GM12878 (cell line): ENCODE results near the gene ELOA. TPM values are rescaled to one million over a fixed set of nuclear protein-coding genes. Genes with fewer than 3 reads are reported as not detected.

ENCODE experiments used
- ATAC-seq: fragments of 200-7000 bp; cut with Tn5 transposase; 3 replicates; pipeline ENCODE4 v1.9.1; 2020; ENCODE audit warnings: mild to moderate bottlenecking, moderate library complexity
- BruUV-seq: library from RNA; stranded (reverse); fragments of 400-500 nt; replicated peaks from 2 replicates; lab custom pipeline; 2021; lab: Mats Ljungman, UMichigan
- CTCF ChIA-PET: fragments of 300-600 bp; sonication (Branson Sonifier 250); formaldehyde crosslinking; extraction: SDS; loops from one replicate; lab custom pipeline; 2021; ENCODE audit warnings: inconsistent platforms; lab: Yijun Ruan, JAX
- POLR2A ChIA-PET: fragments of 350-600 bp; formaldehyde crosslinking; extraction: SDS; loops from one replicate; lab custom pipeline; 2021; ENCODE audit warnings: inconsistent platforms; lab: Charles Lee
- RAD21 ChIA-PET: fragments of 300-600 bp; sonication (Branson Sonifier 250); formaldehyde crosslinking; loops from one replicate; lab custom pipeline; 2023; ENCODE audit warnings: antibody characterized with exemption; ENCODE audit not compliant: unreplicated experiment; lab: Charles Lee
- SMC1A ChIA-PET: fragments of 300-600 bp; sonication (Branson Sonifier 250); formaldehyde crosslinking; loops from one replicate; lab custom pipeline; 2023; ENCODE audit not compliant: unreplicated experiment, uncharacterized antibody; lab: Charles Lee
- DNase-seq: peaks from one replicate; pipeline ENCODE4 v3.0.0-alpha.2; 2011; ENCODE audit warnings: low read depth, low spot score
- FAIRE-seq: peaks from 3 replicates; lab custom pipeline; 2011; peaks lifted over from hg19 to GRCh38; lab: Jason Lieb, UNC
- H2AFZ ChIP-seq: 2 replicates; pipeline ENCODE4 v1.6.0; 2011; ENCODE audit warnings: low read depth, low read length, control low read depth; ENCODE audit not compliant: control insufficient read depth
- H3K27ac ChIP-seq: 2 replicates; pipeline ENCODE4 v1.5.1; 2011; ENCODE audit warnings: control low read depth; ENCODE audit not compliant: control insufficient read depth, insufficient read depth
- H3K27me3 ChIP-seq, 2 experiments: replicated peaks in 1 of 2; 2 replicates each; pipeline versions ENCODE4 v1.6.0 to v1.6.1; 2011; ENCODE audit warnings: low read length in 1 of 2; ENCODE audit not compliant: control insufficient read depth in 2 of 2, insufficient read depth in 2 of 2
- H3K36me3 ChIP-seq, 2 experiments: 2 replicates each; pipeline ENCODE4 v1.5.1; 2011; ENCODE audit warnings: low read length in 1 of 2; ENCODE audit not compliant: control insufficient read depth in 2 of 2, insufficient read depth in 2 of 2
- H3K4me1 ChIP-seq: 2 replicates; pipeline ENCODE4 v1.6.1; 2011; ENCODE audit warnings: mild to moderate bottlenecking, low read length, moderate library complexity, mixed read lengths; ENCODE audit not compliant: control insufficient read depth, insufficient read depth
- H3K4me2 ChIP-seq: 2 replicates; pipeline ENCODE4 v1.6.0; 2011; ENCODE audit warnings: control low read depth; ENCODE audit not compliant: control insufficient read depth, insufficient read depth
- H3K4me3 ChIP-seq: fragments of 200-600 bp; sonication (generic); 2 replicates; pipeline ENCODE4 v1.5.1; 2016
- H3K79me2 ChIP-seq: 2 replicates; pipeline ENCODE4 v1.6.0; 2011; ENCODE audit warnings: low read length; ENCODE audit not compliant: control insufficient read depth, insufficient read depth
- H3K9ac ChIP-seq: 2 replicates; pipeline ENCODE4 v1.8.0; 2011; ENCODE audit warnings: low read length, control low read depth, mixed read lengths; ENCODE audit not compliant: control insufficient read depth, insufficient read depth
- H3K9me3 ChIP-seq: replicated peaks from 3 replicates; pipeline ENCODE4 v1.5.1; 2011; ENCODE audit warnings: mild to moderate bottlenecking, low read length; ENCODE audit not compliant: control insufficient read depth, insufficient read depth
- H4K20me1 ChIP-seq: 2 replicates; pipeline ENCODE4 v1.6.0; 2011; ENCODE audit not compliant: control insufficient read depth, insufficient read depth
- FOS ChIP-seq: IDR thresholded peaks from 3 replicates; pipeline ENCODE4 v1.6.1; 2011; ENCODE audit warnings: borderline replicate concordance; ENCODE audit not compliant: insufficient read length; ENCODE audit errors: extremely low read depth
- IKZF2 ChIP-seq, 2 experiments: fragments of 450-650 bp; IDR thresholded peaks; 2 replicates each; pipeline ENCODE4 v1.6.1; 2017; ENCODE audit warnings: mild to moderate bottlenecking in 2 of 2, moderate library complexity in 2 of 2
- NFIC ChIP-seq: IDR thresholded peaks from 2 replicates; pipeline ENCODE4 v1.6.1; 2012; ENCODE audit warnings: low read depth, mild to moderate bottlenecking, inconsistent platforms, low read length, moderate library complexity
- POLR2AphosphoS5 ChIP-seq: IDR thresholded peaks from 2 replicates; pipeline ENCODE4 v1.6.1; 2011; ENCODE audit warnings: mild to moderate bottlenecking, low read length, inconsistent platforms
- WGBS: methylation state at CpG from one replicate; pipeline ENCODE4 v1.1.6; 2016; ENCODE audit warnings: low lambda C conversion rate; ENCODE audit not compliant: insufficient replicate concordance, insufficient coverage; ENCODE audit errors: missing lambda C conversion rate; 5-methylcytosine and 5-hydroxymethylcytosine counted together
- in situ Hi-C: fragments of 300-500 bp; cut with MboI; formaldehyde crosslinking; loops from 9 replicates; pipeline ENCODE4 v1.14.3; 2018; ENCODE audit warnings: mixed read lengths
- intact Hi-C: fragments of 100-400 bp; cut with micrococcal nuclease; formaldehyde crosslinking; loops from one replicate; pipeline ENCODE4 v1.14.2; 2022; ENCODE audit not compliant: unreplicated experiment
- polyA plus RNA-seq, 11 experiments: library from polyadenylated mRNA; depleted of rRNA in 4 of 11; unstranded in 6 of 11; stranded (reverse) in 5 of 11; fragments of >200 nt; fragmentation: Nextera tagmentation in 4 of 11; fragmentation: Illumina TruSeq in 1 of 11; extraction: Ambion mirVana in 4 of 11; extraction: Trizol in 1 of 11; gene quantifications; 1 replicate in 1 of 11; 2 replicates in 10 of 11; pipeline versions ENCODE4 v1.2.1 to v1.2.3, GENCODE V29; 2011 to 2016; ENCODE audit warnings: inconsistent platforms in 2 of 11, missing spikeins in 2 of 11, low read depth in 1 of 11
- total RNA-seq, 4 experiments: library from RNA; depleted of rRNA in 3 of 4; stranded (reverse); fragments of >200 nt in 3 of 4; fragmentation: Illumina TruSeq in 1 of 4; extraction: Trizol in 1 of 4; gene quantifications; 2 replicates each; pipeline versions ENCODE4 v1.2.1 to v1.2.3, GENCODE V29; 2013 to 2021
- TF ChIP-seq, protein P1 (sequence below): fragments of 450-650 bp; formaldehyde crosslinking; IDR thresholded peaks from 2 replicates; pipeline ENCODE4 v1.4.0; 2022; ENCODE audit warnings: mild to moderate bottlenecking, moderate library complexity
- TF ChIP-seq, protein P2 (sequence below): IDR thresholded peaks from 2 replicates; pipeline ENCODE4 v1.6.1; 2012; ENCODE audit warnings: improper control_type of control experiment, low read depth, low read length; ENCODE audit not compliant: insufficient replicate concordance
- TF ChIP-seq, protein P3 (sequence below): fragments of 450-650 bp; IDR thresholded peaks from 2 replicates; pipeline ENCODE4 v1.6.1; 2014; ENCODE audit warnings: mild to moderate bottlenecking

Gene ELOA
- total and polyA plus RNA-seq, 10 of the 15 experiments (the other 5 are each of a cell fraction or from before 2014, with no cell fraction given), result 20.1 to 63.6 (median 39.8) TPM

DNA sequence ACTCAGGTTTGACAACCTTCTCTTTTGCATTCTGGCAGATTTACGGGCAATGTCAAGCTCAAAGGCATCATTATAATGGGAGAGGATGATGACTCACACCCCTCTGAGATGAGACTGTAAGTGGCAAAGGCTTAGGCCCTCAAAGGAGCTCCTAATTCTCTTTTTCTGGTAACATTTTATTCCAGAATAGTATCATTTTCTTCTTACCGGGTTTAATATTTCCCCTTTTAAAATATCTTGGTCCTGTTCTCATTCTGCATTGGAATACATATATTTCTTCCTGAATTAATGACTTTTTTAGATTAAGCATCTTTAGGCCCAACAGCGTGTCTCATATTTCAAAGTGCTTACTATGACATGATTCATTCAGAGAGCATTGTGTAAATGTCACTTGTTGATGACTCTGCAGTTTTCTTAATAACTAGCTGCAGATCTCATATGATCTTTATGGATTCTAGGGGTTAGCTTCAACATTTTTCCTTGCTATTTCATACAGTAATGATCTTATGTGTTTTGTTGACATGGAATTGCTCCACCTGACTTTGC lies 36.6 kb downstream of the ELOA start:
- FAIRE-seq (no peak), ATAC-seq (no peak)
- Histone ChIP-seq H4K20me1 (no peaks in the 10 kb centered on the region), H3K4me1 (peaks cover 5% of the 10 kb centered on the region; the same call in 1 of the 2 replicates), H3K4me2 (peak overlapping the region; percentile 89), H3K27ac (no peak overlapping the region), H3K9me3 (no peaks in the 10 kb centered on the region), H3K27me3 (no peaks in the 10 kb centered on the region), H3K79me2 (peaks cover 35% of the 10 kb centered on the region), H2AFZ (no peak overlapping the region)
- RAD21 ChIA-PET, result interaction anchor here (0.7 to 3.3 kb wide), 4 partner anchors 8 to 89 kb away, joined by 3 to 11 read pairs (median 6); partner anchors contain the start of gene RPL11
- intact Hi-C loops, result loop anchor here (10.0 kb wide), 1 partner anchor 245 kb away; no protein-coding TSS in a partner anchor
- SMC1A ChIA-PET, result interaction anchor here (1.0 to 3.2 kb wide), 6 partner anchors 8 to 283 kb away, joined by 4 to 20 read pairs (median 5); partner anchors contain the start of gene CNR2
- BruUV-seq, result no TSS peak
- POLR2A ChIA-PET, result interaction anchor here (0.6 to 1.6 kb wide), 3 partner anchors 14 to 175 kb away, joined by 3 to 7 read pairs (median 4); no protein-coding TSS in a partner anchor
- TF ChIP-seq FOS (no peak), POLR2AphosphoS5 (no peak), NFIC (no peak), IKZF2 (IDR thresholded peaks at IDR 0.05) (no peak)
- TF ChIP-seq, protein P1, sequence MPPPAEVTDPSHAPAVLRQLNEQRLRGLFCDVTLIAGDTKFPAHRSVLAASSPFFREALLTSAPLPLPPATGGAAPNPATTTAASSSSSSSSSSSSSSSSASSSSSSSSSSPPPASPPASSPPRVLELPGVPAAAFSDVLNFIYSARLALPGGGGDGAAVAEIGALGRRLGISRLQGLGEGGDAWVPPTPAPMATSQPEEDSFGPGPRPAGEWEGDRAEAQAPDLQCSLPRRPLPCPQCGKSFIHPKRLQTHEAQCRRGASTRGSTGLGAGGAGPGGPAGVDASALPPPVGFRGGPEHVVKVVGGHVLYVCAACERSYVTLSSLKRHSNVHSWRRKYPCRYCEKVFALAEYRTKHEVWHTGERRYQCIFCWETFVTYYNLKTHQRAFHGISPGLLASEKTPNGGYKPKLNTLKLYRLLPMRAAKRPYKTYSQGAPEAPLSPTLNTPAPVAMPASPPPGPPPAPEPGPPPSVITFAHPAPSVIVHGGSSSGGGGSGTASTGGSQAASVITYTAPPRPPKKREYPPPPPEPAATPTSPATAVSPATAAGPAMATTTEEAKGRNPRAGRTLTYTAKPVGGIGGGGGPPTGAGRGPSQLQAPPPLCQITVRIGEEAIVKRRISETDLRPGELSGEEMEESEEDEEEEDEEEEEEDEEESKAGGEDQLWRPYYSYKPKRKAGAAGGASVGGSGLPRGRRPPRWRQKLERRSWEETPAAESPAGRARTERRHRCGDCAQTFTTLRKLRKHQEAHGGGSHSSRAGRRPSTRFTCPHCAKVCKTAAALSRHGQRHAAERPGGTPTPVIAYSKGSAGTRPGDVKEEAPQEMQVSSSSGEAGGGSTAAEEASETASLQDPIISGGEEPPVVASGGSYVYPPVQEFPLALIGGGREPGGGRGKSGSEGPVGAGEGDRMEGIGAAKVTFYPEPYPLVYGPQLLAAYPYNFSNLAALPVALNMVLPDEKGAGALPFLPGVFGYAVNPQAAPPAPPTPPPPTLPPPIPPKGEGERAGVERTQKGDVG, result no peak
- TF ChIP-seq, protein P2, sequence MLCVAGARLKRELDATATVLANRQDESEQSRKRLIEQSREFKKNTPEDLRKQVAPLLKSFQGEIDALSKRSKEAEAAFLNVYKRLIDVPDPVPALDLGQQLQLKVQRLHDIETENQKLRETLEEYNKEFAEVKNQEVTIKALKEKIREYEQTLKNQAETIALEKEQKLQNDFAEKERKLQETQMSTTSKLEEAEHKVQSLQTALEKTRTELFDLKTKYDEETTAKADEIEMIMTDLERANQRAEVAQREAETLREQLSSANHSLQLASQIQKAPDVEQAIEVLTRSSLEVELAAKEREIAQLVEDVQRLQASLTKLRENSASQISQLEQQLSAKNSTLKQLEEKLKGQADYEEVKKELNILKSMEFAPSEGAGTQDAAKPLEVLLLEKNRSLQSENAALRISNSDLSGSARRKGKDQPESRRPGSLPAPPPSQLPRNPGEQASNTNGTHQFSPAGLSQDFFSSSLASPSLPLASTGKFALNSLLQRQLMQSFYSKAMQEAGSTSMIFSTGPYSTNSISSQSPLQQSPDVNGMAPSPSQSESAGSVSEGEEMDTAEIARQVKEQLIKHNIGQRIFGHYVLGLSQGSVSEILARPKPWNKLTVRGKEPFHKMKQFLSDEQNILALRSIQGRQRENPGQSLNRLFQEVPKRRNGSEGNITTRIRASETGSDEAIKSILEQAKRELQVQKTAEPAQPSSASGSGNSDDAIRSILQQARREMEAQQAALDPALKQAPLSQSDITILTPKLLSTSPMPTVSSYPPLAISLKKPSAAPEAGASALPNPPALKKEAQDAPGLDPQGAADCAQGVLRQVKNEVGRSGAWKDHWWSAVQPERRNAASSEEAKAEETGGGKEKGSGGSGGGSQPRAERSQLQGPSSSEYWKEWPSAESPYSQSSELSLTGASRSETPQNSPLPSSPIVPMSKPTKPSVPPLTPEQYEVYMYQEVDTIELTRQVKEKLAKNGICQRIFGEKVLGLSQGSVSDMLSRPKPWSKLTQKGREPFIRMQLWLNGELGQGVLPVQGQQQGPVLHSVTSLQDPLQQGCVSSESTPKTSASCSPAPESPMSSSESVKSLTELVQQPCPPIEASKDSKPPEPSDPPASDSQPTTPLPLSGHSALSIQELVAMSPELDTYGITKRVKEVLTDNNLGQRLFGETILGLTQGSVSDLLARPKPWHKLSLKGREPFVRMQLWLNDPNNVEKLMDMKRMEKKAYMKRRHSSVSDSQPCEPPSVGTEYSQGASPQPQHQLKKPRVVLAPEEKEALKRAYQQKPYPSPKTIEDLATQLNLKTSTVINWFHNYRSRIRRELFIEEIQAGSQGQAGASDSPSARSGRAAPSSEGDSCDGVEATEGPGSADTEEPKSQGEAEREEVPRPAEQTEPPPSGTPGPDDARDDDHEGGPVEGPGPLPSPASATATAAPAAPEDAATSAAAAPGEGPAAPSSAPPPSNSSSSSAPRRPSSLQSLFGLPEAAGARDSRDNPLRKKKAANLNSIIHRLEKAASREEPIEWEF, result no peak
- TF ChIP-seq, protein P3, sequence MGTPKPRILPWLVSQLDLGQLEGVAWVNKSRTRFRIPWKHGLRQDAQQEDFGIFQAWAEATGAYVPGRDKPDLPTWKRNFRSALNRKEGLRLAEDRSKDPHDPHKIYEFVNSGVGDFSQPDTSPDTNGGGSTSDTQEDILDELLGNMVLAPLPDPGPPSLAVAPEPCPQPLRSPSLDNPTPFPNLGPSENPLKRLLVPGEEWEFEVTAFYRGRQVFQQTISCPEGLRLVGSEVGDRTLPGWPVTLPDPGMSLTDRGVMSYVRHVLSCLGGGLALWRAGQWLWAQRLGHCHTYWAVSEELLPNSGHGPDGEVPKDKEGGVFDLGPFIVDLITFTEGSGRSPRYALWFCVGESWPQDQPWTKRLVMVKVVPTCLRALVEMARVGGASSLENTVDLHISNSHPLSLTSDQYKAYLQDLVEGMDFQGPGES, result no peak
- TF ChIP-seq, all 136 proteins: peak for 0
- CTCF ChIA-PET, result interaction anchor here (0.7 to 4.8 kb wide), 9 partner anchors 8 to 137 kb away, joined by 3 to 23 read pairs (median 4); no protein-coding TSS in a partner anchor
- H3K36me3 ChIP-seq, result peaks cover 0 to 1% of the 10 kb centered on the region in 2 experiments; a peak in 3 of 4 replicates
- H3K9ac ChIP-seq, result no peak overlapping the region
- in situ Hi-C loops, result loop anchor here (25.0 kb wide), 1 partner anchor 1457 kb away; the partner anchor contains the start of genes RSRP1 and SYF2
- H3K4me3 ChIP-seq, result peak overlapping the region; percentile 99; the same call in 1 of the 2 replicates
- no peak for DNase-seq
- 64% methylated on average over 3 of the region's 3 CpGs for whole genome bisulfite sequencing
